GM12878 (cell line): ENCODE results near the gene EDA2R. TPM values are rescaled to one million over a fixed set of nuclear protein-coding genes. Genes with fewer than 3 reads are reported as not detected.

Experiments
- ATAC-seq: fragments of 200-7000 bp; cut with Tn5 transposase; 3 replicates; pipeline ENCODE4 v1.9.1; 2020; ENCODE audit warnings: mild to moderate bottlenecking, moderate library complexity
- BruUV-seq: library from RNA; stranded (reverse); fragments of 400-500 nt; replicated peaks from 2 replicates; lab custom pipeline; 2021; lab: Mats Ljungman, UMichigan
- CTCF ChIA-PET: fragments of 300-600 bp; sonication (Branson Sonifier 250); formaldehyde crosslinking; extraction: SDS; loops from one replicate; lab custom pipeline; 2021; ENCODE audit warnings: inconsistent platforms; lab: Yijun Ruan, JAX
- POLR2A ChIA-PET: fragments of 350-600 bp; formaldehyde crosslinking; extraction: SDS; loops from one replicate; lab custom pipeline; 2021; ENCODE audit warnings: inconsistent platforms; lab: Charles Lee
- RAD21 ChIA-PET: fragments of 300-600 bp; sonication (Branson Sonifier 250); formaldehyde crosslinking; loops from one replicate; lab custom pipeline; 2023; ENCODE audit warnings: antibody characterized with exemption; ENCODE audit not compliant: unreplicated experiment; lab: Charles Lee
- SMC1A ChIA-PET: fragments of 300-600 bp; sonication (Branson Sonifier 250); formaldehyde crosslinking; loops from one replicate; lab custom pipeline; 2023; ENCODE audit not compliant: unreplicated experiment, uncharacterized antibody; lab: Charles Lee
- DNase-seq: peaks from one replicate; pipeline ENCODE4 v3.0.0-alpha.2; 2011; ENCODE audit warnings: low read depth, low spot score
- FAIRE-seq: peaks from 3 replicates; lab custom pipeline; 2011; peaks lifted over from hg19 to GRCh38; lab: Jason Lieb, UNC
- H2AFZ ChIP-seq: 2 replicates; pipeline ENCODE4 v1.6.0; 2011; ENCODE audit warnings: low read depth, low read length, control low read depth; ENCODE audit not compliant: control insufficient read depth
- H3K27ac ChIP-seq: 2 replicates; pipeline ENCODE4 v1.5.1; 2011; ENCODE audit warnings: control low read depth; ENCODE audit not compliant: control insufficient read depth, insufficient read depth
- H3K27me3 ChIP-seq, 2 experiments: replicated peaks in 1 of 2; 2 replicates each; pipeline versions ENCODE4 v1.6.0 to v1.6.1; 2011; ENCODE audit warnings: low read length in 1 of 2; ENCODE audit not compliant: control insufficient read depth in 2 of 2, insufficient read depth in 2 of 2
- H3K36me3 ChIP-seq, 2 experiments: 2 replicates each; pipeline ENCODE4 v1.5.1; 2011; ENCODE audit warnings: low read length in 1 of 2; ENCODE audit not compliant: control insufficient read depth in 2 of 2, insufficient read depth in 2 of 2
- H3K4me1 ChIP-seq: 2 replicates; pipeline ENCODE4 v1.6.1; 2011; ENCODE audit warnings: mild to moderate bottlenecking, low read length, moderate library complexity, mixed read lengths; ENCODE audit not compliant: control insufficient read depth, insufficient read depth
- H3K4me2 ChIP-seq: 2 replicates; pipeline ENCODE4 v1.6.0; 2011; ENCODE audit warnings: control low read depth; ENCODE audit not compliant: control insufficient read depth, insufficient read depth
- H3K4me3 ChIP-seq: fragments of 200-600 bp; sonication (generic); 2 replicates; pipeline ENCODE4 v1.5.1; 2016
- H3K79me2 ChIP-seq: 2 replicates; pipeline ENCODE4 v1.6.0; 2011; ENCODE audit warnings: low read length; ENCODE audit not compliant: control insufficient read depth, insufficient read depth
- H3K9ac ChIP-seq: 2 replicates; pipeline ENCODE4 v1.8.0; 2011; ENCODE audit warnings: low read length, control low read depth, mixed read lengths; ENCODE audit not compliant: control insufficient read depth, insufficient read depth
- H3K9me3 ChIP-seq: replicated peaks from 3 replicates; pipeline ENCODE4 v1.5.1; 2011; ENCODE audit warnings: mild to moderate bottlenecking, low read length; ENCODE audit not compliant: control insufficient read depth, insufficient read depth
- H4K20me1 ChIP-seq: 2 replicates; pipeline ENCODE4 v1.6.0; 2011; ENCODE audit not compliant: control insufficient read depth, insufficient read depth
- CUX1 ChIP-seq: IDR thresholded peaks from 2 replicates; pipeline ENCODE4 v1.6.1; 2012; ENCODE audit warnings: improper control_type of control experiment, low read depth, low read length; ENCODE audit not compliant: insufficient replicate concordance
- EGR1 ChIP-seq, 2 experiments: IDR thresholded peaks; 1 replicate in 1 of 2; 2 replicates in 1 of 2; pipeline ENCODE4 v1.6.1; 2011 to 2012; ENCODE audit warnings: low read depth in 2 of 2, low read length in 2 of 2, borderline replicate concordance in 1 of 2, mild to moderate bottlenecking in 1 of 2, moderate library complexity in 1 of 2
- IRF4 ChIP-seq: IDR thresholded peaks from 2 replicates; pipeline ENCODE4 v1.6.1; 2011; ENCODE audit warnings: low read depth, low read length
- NBN ChIP-seq: fragments of 450-650 bp; IDR thresholded peaks from 2 replicates; pipeline ENCODE4 v1.6.1; 2016
- NRF1 ChIP-seq: conservative IDR thresholded peaks from 2 replicates; pipeline ENCODE4 v1.6.1; 2011; ENCODE audit warnings: mild to moderate bottlenecking, low read depth, low read length, improper control_type of control experiment
- REST ChIP-seq: IDR thresholded peaks from 2 replicates; pipeline ENCODE4 v1.6.1; 2012; ENCODE audit warnings: mild to moderate bottlenecking, low read depth, low read length
- USF1 ChIP-seq: IDR thresholded peaks from 2 replicates; pipeline ENCODE4 v1.6.1; 2011; ENCODE audit warnings: borderline replicate concordance, low read depth, mild to moderate bottlenecking, moderate library complexity, mixed read lengths, low read length; ENCODE audit not compliant: insufficient read depth; ENCODE audit errors: extremely low read length
- ZBTB33 ChIP-seq: fragments of 450-650 bp; IDR thresholded peaks from 2 replicates; pipeline ENCODE4 v1.6.1; 2017; ENCODE audit warnings: mild to moderate bottlenecking
- WGBS: methylation state at CpG from one replicate; pipeline ENCODE4 v1.1.6; 2016; ENCODE audit warnings: low lambda C conversion rate; ENCODE audit not compliant: insufficient replicate concordance, insufficient coverage; ENCODE audit errors: missing lambda C conversion rate; 5-methylcytosine and 5-hydroxymethylcytosine counted together
- in situ Hi-C: fragments of 300-500 bp; cut with MboI; formaldehyde crosslinking; loops from 9 replicates; pipeline ENCODE4 v1.14.3; 2018; ENCODE audit warnings: mixed read lengths
- intact Hi-C: fragments of 100-400 bp; cut with micrococcal nuclease; formaldehyde crosslinking; loops from one replicate; pipeline ENCODE4 v1.14.2; 2022; ENCODE audit not compliant: unreplicated experiment
- polyA plus RNA-seq, 11 experiments: library from polyadenylated mRNA; depleted of rRNA in 4 of 11; unstranded in 6 of 11; stranded (reverse) in 5 of 11; fragments of >200 nt; fragmentation: Nextera tagmentation in 4 of 11; fragmentation: Illumina TruSeq in 1 of 11; extraction: Ambion mirVana in 4 of 11; extraction: Trizol in 1 of 11; gene quantifications; 1 replicate in 1 of 11; 2 replicates in 10 of 11; pipeline versions ENCODE4 v1.2.1 to v1.2.3, GENCODE V29; 2011 to 2016; ENCODE audit warnings: inconsistent platforms in 2 of 11, missing spikeins in 2 of 11, low read depth in 1 of 11
- total RNA-seq, 4 experiments: library from RNA; depleted of rRNA in 3 of 4; stranded (reverse); fragments of >200 nt in 3 of 4; fragmentation: Illumina TruSeq in 1 of 4; extraction: Trizol in 1 of 4; gene quantifications; 2 replicates each; pipeline versions ENCODE4 v1.2.1 to v1.2.3, GENCODE V29; 2013 to 2021

EDA2R gene
- total and polyA plus RNA-seq, 10 of the 15 experiments (the other 5 are each of a cell fraction or from before 2014, with no cell fraction given): 3.3 to 33.5 (median 8.4) TPM

GRCh38 chrX:66632473-66632872 is 6.4 kb downstream of the EDA2R start:
- no peak overlapping the region for H3K4me2 ChIP-seq
- RAD21 ChIA-PET: no interaction called here
- H3K4me1 ChIP-seq: no peaks in the 10 kb centered on the region
- ATAC-seq (no peak), DNase-seq (no peak), FAIRE-seq (no peak)
- H2AFZ ChIP-seq: no peak overlapping the region
- H3K27me3 ChIP-seq: no peaks in the 10 kb centered on the region
- BruUV-seq: no TSS peak
- SMC1A ChIA-PET: interaction anchor here (0.8 kb wide), 1 partner anchor 342 kb away, joined by 3 read pairs; no protein-coding TSS in a partner anchor
- no peak overlapping the region for H3K27ac ChIP-seq
- WGBS: 0% methylated on average over 1 of the region's 2 CpGs
- peaks cover 56% of the 10 kb centered on the region for H3K79me2 ChIP-seq
- H3K9me3 ChIP-seq: no peaks in the 10 kb centered on the region
- POLR2A ChIA-PET: interaction anchor here (0.6 kb wide), 1 partner anchor 23 kb away, joined by 4 read pairs; no protein-coding TSS in a partner anchor
- H3K4me3 ChIP-seq: no peak overlapping the region
- H3K36me3 ChIP-seq: no peaks in the 10 kb centered on the region
- no peaks in the 10 kb centered on the region for H4K20me1 ChIP-seq
- in situ Hi-C loops: no loop called here
- intact Hi-C loops: no loop called here
- H3K9ac ChIP-seq: no peak overlapping the region
- CTCF ChIA-PET: no interaction called here
- no peak for TF ChIP-seq NRF1
- no peak for TF ChIP-seq CUX1
- TF ChIP-seq IRF4: no peak
- TF ChIP-seq USF1: no peak
- TF ChIP-seq REST: no peak
- no peak for TF ChIP-seq EGR1 (IDR thresholded peaks at IDR 0.05; ENCODE audit: borderline replicate concordance in 1 of 2, low read depth in 2 of 2, low read length in 2 of 2)
- TF ChIP-seq ZBTB33: no peak
- TF ChIP-seq NBN: no peak
